Measurements from ENCODE around the gene SRRM4. TPM values are rescaled to one million over a fixed set of nuclear protein-coding genes. Genes with fewer than 3 reads are reported as not detected.

Gene SRRM4
- polyA plus RNA-seq, 1 donor (not counting 4 experiments of a cell fraction or from before 2014, with no cell fraction given): not detected

- H3K4me1 ChIP-seq (ENCODE audit: control insufficient read depth, extremely low read depth, insufficient read depth, low read length): no peaks in the 10 kb centered on the region
- dilution Hi-C loops (cut with MboI; ENCODE audit: extremely low pct_ligation_motif_present, low sequenced_read_pairs): no loop called here
- no peaks in the 10 kb centered on the region for H3K36me3 ChIP-seq (ENCODE audit: control insufficient read depth in 2 of 2, extremely low read depth in 1 of 2, insufficient read depth in 2 of 2, low read length in 2 of 2)
- no peaks in the 10 kb centered on the region for H3K27me3 ChIP-seq (ENCODE audit: control insufficient read depth, extremely low read depth, insufficient read depth, low read length)
- H3K9me1 ChIP-seq (ENCODE audit: control insufficient read depth, extremely low read depth, insufficient read depth, low read length): no peaks in the 10 kb centered on the region
- no peak for FAIRE-seq
- H3K4me3 ChIP-seq (ENCODE audit: control insufficient read depth in 2 of 3, extremely low read depth in 1 of 3, insufficient read depth in 2 of 3, low read depth in 1 of 3, low read length in 3 of 3): no peak overlapping the region
- no peaks in the 10 kb centered on the region for H3K79me2 ChIP-seq (ENCODE audit: control insufficient read depth, insufficient read depth, low read length)
- no peaks in the 10 kb centered on the region for H3K9me3 ChIP-seq (ENCODE audit: control insufficient read depth, low read depth, low read length)
- H2AFZ ChIP-seq (ENCODE audit: control insufficient read depth, low read length): no peak overlapping the region
- H3K9ac ChIP-seq (ENCODE audit: control insufficient read depth, extremely low read depth, insufficient read depth, low read length): no peak overlapping the region
- no peak for TF ChIP-seq EZH2 (IDR thresholded peaks at IDR 0.05; ENCODE audit: low read length)
- TF ChIP-seq CTCF (optimal IDR thresholded peaks at IDR 0.05 in 1 of 3, IDR thresholded peaks at IDR 0.05 in 1 of 3, conservative IDR thresholded peaks at IDR 0.05 in 1 of 3; ENCODE audit: extremely low read depth in 1 of 3, insufficient read depth in 2 of 3, low read length in 3 of 3): no peak
- DNase-seq (ENCODE audit: low read depth, low spot score): no peak
- H4K20me1 ChIP-seq (ENCODE audit: control insufficient read depth, extremely low read depth, insufficient read depth, low read length): no peaks in the 10 kb centered on the region
- H3K27ac ChIP-seq (ENCODE audit: control insufficient read depth, insufficient read depth, low read length): no peak overlapping the region
- H3K4me2 ChIP-seq (ENCODE audit: control insufficient read depth, extremely low read depth, insufficient read depth, low read depth, low read length): no peak overlapping the region
Measured at GRCh38 chr12:119208626-119209061, 227.3 kb downstream of the SRRM4 start.

- no peak overlapping the region for H3K27ac ChIP-seq (ENCODE audit: control insufficient read depth, insufficient read depth, low read length)
- H3K4me1 ChIP-seq (ENCODE audit: control insufficient read depth, extremely low read depth, insufficient read depth, low read length): no peaks in the 10 kb centered on the region
- TF ChIP-seq EZH2 (IDR thresholded peaks at IDR 0.05; ENCODE audit: low read length): no peak
- TF ChIP-seq CTCF (optimal IDR thresholded peaks at IDR 0.05 in 1 of 3, IDR thresholded peaks at IDR 0.05 in 1 of 3, conservative IDR thresholded peaks at IDR 0.05 in 1 of 3; ENCODE audit: extremely low read depth in 1 of 3, insufficient read depth in 2 of 3, low read length in 3 of 3): no peak
- H3K27me3 ChIP-seq (ENCODE audit: control insufficient read depth, extremely low read depth, insufficient read depth, low read length): no peaks in the 10 kb centered on the region
- no peak overlapping the region for H3K9ac ChIP-seq (ENCODE audit: control insufficient read depth, extremely low read depth, insufficient read depth, low read length)
- dilution Hi-C loops (cut with MboI; ENCODE audit: extremely low pct_ligation_motif_present, low sequenced_read_pairs): no loop called here
- DNase-seq (ENCODE audit: low read depth, low spot score) (no peak), FAIRE-seq (no peak)
- no peaks in the 10 kb centered on the region for H3K9me3 ChIP-seq (ENCODE audit: control insufficient read depth, low read depth, low read length)
- H3K79me2 ChIP-seq (ENCODE audit: control insufficient read depth, insufficient read depth, low read length): no peaks in the 10 kb centered on the region
- H3K36me3 ChIP-seq (ENCODE audit: control insufficient read depth in 2 of 2, extremely low read depth in 1 of 2, insufficient read depth in 2 of 2, low read length in 2 of 2): no peaks in the 10 kb centered on the region
- H3K4me2 ChIP-seq (ENCODE audit: control insufficient read depth, extremely low read depth, insufficient read depth, low read depth, low read length): no peak overlapping the region
- no peak overlapping the region for H3K4me3 ChIP-seq (ENCODE audit: control insufficient read depth in 2 of 3, extremely low read depth in 1 of 3, insufficient read depth in 2 of 3, low read depth in 1 of 3, low read length in 3 of 3)
- H3K9me1 ChIP-seq (ENCODE audit: control insufficient read depth, extremely low read depth, insufficient read depth, low read length): no peaks in the 10 kb centered on the region
- no peaks in the 10 kb centered on the region for H4K20me1 ChIP-seq (ENCODE audit: control insufficient read depth, extremely low read depth, insufficient read depth, low read length)
- H2AFZ ChIP-seq (ENCODE audit: control insufficient read depth, low read length): no peak overlapping the region
Measured at GRCh38 chr12:119211884-119212283, 230.5 kb downstream of the SRRM4 start.

Other genes with a start within 250 kb of the SRRM4 start
- gene HSPB8, start 197.4 kb downstream of the SRRM4 start, polyA plus RNA-seq: 2.5 to 7.4 TPM (median 3.0 TPM) in 3 replicates

Data from keratinocyte (primary cell).